ENCODE measurements around the gene C11orf71. TPM values are rescaled to one million over a fixed set of nuclear protein-coding genes. Genes with fewer than 3 reads are reported as not detected.

C11orf71 gene
- total RNA-seq, 1 experiment from 2014 or later, result 4.3 TPM

DNA sequence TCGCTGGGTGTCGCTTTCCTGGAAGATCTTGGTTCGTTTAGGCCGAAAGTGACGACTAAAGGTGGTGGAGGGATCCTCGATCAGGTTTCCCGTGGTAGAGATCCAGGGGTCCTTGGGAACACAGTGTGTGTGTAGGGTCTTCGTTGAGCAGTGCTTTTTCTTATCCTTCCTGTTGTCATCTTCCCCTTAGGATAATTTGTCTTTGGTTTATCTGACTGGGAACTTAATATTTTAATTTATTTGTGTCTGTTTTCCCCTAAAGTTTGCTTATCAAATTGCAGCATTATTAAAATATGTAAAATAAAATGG is 558 bp upstream of the C11orf71 start:
- intact Hi-C loops (cut with micrococcal nuclease), result loop anchor here (1.0 to 5.0 kb wide), 2 partner anchors 38 to 529 kb away; partner anchors contain the start of gene REXO2

More for the DNA sequence above, 558 bp upstream of the C11orf71 start:
- DNase-seq (ENCODE audit: low read depth, low spot score), result no peak
- TF ChIP-seq ZFX (IDR thresholded peaks at IDR 0.05) (no peak), SRF (IDR thresholded peaks at IDR 0.05; ENCODE audit: low read depth) (no peak), TCF7L2 (IDR thresholded peaks at IDR 0.05; ENCODE audit: borderline replicate concordance, extremely low read depth, insufficient read depth, insufficient read length) (no peak), ZBTB33 (IDR thresholded peaks at IDR 0.05; ENCODE audit: extremely low read depth, insufficient replicate concordance, low read length) (no peak), EZH2phosphoT487 (IDR thresholded peaks at IDR 0.05; ENCODE audit: borderline replicate concordance) (no peak), CEBPB (IDR thresholded peaks at IDR 0.05; ENCODE audit: low read depth) (peak; percentile 86), POLR2AphosphoS5 (IDR thresholded peaks at IDR 0.05; ENCODE audit: low read depth, low read length) (no peak), FOSL1 (IDR thresholded peaks at IDR 0.05; ENCODE audit: low read depth) (no peak)
- TF ChIP-seq, protein P1, sequence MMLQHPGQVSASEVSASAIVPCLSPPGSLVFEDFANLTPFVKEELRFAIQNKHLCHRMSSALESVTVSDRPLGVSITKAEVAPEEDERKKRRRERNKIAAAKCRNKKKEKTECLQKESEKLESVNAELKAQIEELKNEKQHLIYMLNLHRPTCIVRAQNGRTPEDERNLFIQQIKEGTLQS (IDR thresholded peaks at IDR 0.05), result no peak
- BruUV-seq (replicated peaks), result TSS peak; percentile 62
- 0 out of 2 replicates have a peak, but pooled peaks cover 3% of the 10 kb centered on the region for H4K20me1 ChIP-seq (ENCODE audit: insufficient read depth)
- no peaks in the 10 kb centered on the region for H3K9me3 ChIP-seq (ENCODE audit: control insufficient read depth in 1 of 2, insufficient read depth in 1 of 2, low read depth in 1 of 2, low read length in 2 of 2)
- ChIA-PET CTCF (no interaction called here), POLR2A (no interaction called here), RAD21 (ENCODE audit: low non-redundant PET in 1 of 2, low total read pairs in 2 of 2, uncharacterized antibody in 2 of 2, unreplicated experiment in 2 of 2) (no interaction called here)
- no peak for ATAC-seq
- peaks cover 0 to 14% of the 10 kb centered on the region in 2 experiments; a peak in 2 of 4 replicates for H3K4me1 ChIP-seq (ENCODE audit: control insufficient read depth in 1 of 2, insufficient read depth in 2 of 2, low read length in 2 of 2)
- H2AFZ ChIP-seq (ENCODE audit: low read depth, low read length, poor library complexity, severe bottlenecking), result no peak overlapping the region
- peak overlapping the region; percentile 94 for H3K27ac ChIP-seq (ENCODE audit: low read depth, low read length)
- no peaks in the 10 kb centered on the region for H3K27me3 ChIP-seq (ENCODE audit: insufficient read depth, low read length)
- peak overlapping the region; percentile 89 for H3K4me2 ChIP-seq (ENCODE audit: low read length)
- H3K79me2 ChIP-seq (ENCODE audit: insufficient read depth, low read length), result peaks cover 71% of the 10 kb centered on the region
- peak overlapping the region; percentile 71 to 86 for H3K4me3 ChIP-seq (replicated peaks in 1 of 2; ENCODE audit: low read depth in 1 of 2, low read length in 2 of 2)
- H3K9ac ChIP-seq (ENCODE audit: low read length), result peak overlapping the region; percentile 95
- peaks cover 7% of the 10 kb centered on the region in 2 experiments; a peak in 3 of 4 replicates for H3K36me3 ChIP-seq (ENCODE audit: control insufficient read depth in 1 of 2, insufficient read depth in 2 of 2, low read length in 2 of 2)
- H3K9me2 ChIP-seq (ENCODE audit: insufficient read depth), result no peaks in the 10 kb centered on the region

Data from HCT116 (cell line).